ENCODE results near the gene ORM2.
"Not testable (repeated sequence)": the region's sequence is repeated elsewhere in the genome, so short reads cannot be mapped to it uniquely, and the experiment has no call there.

Gene ORM2

DNA sequence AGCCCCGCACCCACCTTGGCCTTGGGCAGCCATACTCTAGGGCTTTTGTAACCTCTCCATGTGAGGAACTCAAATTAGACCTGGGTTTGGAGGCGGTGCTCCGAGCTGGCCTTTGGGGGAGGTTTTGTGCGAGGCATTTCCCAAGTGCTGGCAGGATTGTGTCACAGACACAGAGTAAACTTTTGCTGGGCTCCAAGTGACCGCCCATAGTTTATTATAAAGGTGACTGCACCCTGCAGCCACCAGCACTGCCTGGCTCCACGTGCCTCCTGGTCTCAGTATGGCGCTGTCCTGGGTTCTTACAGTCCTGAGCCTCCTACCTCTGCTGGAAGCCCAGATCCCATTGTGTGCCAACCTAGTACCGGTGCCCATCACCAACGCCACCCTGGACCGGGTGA is at the start of gene ORM2:
ORM2 (plus strand) TSS at position 245 of the 398 bp plus-strand sequence; CDS start at position 281, 36 bp downstream.
- DNase-seq (ENCODE audit: low read depth), result not testable (repeated sequence)

DNA sequence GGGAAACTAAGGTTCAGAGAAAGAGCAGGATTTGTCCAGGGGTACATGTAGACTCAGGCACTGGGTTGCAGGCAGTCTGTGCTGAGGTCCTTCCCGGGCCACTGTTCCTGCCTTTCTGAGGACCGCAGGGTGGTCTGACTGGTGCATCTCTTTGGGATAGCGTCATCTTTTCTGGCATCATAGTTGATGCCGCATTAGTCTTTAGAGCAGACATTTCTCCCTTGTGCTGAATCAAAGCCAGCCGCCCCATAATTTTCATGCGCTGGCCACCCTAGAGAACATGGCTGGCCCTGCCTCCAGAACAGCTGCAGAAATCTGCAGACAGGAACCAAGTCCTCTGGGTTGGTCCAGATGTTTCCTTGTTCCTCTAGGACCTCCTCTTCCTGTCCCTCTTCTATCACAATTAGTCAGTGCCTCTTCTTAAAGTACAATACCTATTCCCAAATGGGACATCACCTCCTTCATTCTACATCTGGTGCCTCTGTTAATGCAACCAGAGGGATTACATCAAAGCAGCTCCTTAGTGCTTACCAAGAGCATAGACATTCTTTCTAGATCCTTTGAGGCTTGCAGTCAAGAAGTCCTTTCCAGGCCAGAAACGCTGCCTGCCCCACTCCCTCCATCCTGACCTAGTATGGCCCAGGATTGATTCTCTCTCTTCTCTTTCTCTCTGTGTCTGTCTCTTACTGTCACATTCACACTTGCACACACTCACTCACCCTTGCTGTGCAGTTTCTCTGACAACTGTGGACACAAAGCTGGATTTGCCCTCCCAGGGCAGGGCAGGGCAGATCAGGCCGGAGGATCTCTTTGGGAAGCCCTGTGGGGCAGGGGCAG is 48.8 kb upstream of the ORM2 start:
- DNase-seq (ENCODE audit: low read depth), result no peak

DNA sequence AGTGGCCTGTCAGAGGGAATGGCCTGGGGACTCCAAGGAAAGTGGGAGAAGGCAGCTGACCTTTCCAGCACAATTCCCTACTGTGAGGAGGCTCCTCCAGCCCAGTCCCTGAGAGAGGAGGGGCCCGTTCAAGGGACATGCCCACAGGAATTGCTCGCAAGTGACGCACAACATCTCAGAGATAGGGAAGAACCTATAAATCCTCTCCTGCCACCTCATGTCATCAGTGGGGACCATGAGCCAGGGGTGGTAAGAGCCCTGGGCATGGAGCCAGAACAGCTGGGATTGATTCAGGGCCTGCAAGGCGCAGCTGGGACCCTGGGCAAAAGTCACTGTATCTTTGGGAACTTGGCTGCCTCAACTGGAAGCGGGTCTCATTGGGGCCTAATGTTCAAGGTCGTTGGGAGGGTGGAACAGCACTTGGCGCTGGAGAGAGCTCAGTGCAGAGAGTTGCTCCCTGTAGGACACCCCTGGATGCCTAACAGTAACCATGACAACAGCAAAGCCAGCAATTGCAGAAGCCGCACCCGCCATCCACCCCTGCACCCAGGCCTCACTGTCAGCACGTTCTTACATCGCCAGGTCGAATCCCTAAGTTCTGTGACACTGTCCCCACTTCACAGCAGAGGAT is 48.1 kb upstream of the ORM2 start:
- no peak for DNase-seq (ENCODE audit: low read depth)

DNA sequence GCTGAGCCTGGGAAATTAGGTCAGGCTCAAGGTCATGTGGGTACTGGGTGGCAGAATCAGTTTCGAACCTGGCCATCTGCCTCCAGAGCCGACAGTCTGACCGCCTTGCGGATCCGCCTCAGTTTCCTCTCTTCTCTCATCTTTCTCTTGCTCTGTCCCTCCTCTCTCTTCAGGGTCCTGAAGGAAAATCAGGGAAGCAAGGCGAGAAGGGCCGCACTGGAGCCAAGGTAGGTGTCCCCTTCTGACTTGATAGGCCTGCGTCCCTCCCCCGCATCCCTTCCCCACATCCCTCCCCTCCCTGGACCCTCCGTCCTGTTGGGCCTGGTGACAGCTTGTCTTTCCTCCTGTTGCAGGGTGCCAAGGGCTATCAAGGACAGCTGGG is 47.6 kb upstream of the ORM2 start:
- no peak for DNase-seq (ENCODE audit: low read depth)

DNA sequence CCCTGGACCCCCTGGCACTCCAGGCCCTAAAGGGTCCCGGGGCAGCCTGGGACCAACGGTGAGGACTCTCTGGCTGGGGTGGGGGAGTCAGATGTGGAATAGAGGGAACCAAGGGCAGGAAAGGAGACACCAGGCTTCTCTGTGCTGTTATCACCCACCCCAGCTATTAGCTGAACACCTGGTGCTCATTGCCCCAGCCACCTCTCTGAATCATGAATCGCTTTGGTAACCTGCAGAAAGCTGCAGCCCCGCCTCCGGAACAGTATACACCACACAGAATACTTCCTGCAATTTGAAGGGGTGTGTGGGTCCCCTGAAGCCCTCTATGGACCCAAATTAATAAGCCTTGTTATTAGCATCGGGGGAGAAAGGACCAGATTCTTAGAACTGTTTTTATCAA is 47.2 kb upstream of the ORM2 start:
- no peak for DNase-seq (ENCODE audit: low read depth)

DNA sequence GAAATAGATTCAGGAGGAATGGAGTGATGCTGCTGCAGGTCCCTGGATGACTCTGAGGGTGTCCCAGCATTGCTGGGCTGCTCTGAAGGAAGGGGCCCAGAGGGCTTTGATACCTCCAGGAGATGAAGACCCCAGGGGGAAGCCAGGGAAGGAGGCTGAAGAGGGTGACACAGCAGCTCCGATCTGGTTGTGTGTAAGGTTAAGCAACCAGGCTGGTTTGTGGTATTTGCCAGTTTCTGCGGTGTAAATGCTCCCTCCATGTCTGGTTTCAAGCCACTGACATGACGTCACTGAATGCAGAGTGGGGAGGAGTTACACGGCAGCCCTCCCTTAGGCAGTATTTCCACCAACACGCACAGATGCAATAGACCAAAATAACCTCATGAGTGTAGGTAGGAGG is 46.7 kb upstream of the ORM2 start:
- DNase-seq (ENCODE audit: low read depth), result no peak

DNA sequence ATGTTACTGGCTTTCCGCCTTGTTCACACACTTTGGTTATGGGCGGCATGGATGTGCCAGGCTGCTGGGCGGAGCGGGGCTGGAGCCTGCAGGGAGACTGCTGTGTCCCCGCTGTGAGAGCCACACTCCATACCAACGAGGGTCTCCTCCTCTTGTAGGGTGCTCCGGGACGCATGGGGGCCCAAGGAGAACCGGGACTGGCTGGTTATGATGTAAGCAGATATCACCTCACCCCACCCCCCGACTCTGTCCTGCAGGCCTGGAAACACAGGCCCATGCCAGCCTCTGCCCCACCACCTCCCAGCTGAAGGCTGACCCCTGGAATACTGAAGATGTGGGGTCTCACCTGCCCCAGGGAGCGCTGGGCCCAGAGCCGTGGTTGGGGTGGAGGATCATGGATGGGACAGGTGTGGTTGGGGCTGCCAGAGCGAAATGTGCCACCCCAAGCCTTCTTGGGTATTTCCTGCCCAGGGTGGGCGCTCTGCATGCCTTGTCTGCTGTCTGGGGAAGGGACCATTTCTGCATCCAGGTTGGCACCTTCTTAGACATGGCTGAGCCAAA is 46.0 kb upstream of the ORM2 start:
- DNase-seq (ENCODE audit: low read depth), result no peak

DNA sequence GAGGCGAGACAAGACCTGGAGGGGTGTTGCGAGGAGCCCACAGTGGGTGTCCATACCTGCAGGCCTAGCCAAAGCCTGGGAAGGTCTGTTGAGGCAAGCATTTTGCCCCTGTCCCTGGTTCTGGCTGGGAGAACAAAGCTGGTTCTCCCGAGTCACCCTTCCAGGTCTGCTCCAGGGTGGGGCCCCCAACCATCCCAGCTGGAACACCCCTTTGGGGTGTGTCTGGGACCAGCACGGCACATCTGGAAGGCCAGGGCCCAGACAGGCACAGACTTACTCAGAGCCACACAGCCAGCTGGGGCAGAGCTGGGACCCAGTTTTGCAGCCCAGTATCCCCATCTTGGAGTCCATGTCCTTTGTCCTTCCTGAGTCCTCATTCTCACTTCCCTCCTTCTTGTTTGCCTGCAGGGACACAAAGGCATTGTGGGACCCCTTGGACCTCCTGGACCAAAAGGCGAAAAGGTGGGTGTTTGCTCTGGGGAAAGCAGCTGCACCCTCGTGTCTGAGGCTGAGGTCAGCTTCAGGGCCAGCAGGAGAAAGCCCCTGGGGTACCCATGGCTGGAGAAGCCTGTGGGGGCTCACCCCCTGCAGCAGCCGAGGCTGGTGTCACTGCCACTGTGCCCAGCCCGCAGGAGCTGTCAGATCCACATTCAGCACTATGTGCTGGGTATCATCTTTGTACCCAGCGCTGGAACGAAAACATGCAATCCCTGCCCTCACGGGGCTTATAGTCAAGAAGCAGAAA is 45.2 kb upstream of the ORM2 start:
- no peak for DNase-seq (ENCODE audit: low read depth)

DNA sequence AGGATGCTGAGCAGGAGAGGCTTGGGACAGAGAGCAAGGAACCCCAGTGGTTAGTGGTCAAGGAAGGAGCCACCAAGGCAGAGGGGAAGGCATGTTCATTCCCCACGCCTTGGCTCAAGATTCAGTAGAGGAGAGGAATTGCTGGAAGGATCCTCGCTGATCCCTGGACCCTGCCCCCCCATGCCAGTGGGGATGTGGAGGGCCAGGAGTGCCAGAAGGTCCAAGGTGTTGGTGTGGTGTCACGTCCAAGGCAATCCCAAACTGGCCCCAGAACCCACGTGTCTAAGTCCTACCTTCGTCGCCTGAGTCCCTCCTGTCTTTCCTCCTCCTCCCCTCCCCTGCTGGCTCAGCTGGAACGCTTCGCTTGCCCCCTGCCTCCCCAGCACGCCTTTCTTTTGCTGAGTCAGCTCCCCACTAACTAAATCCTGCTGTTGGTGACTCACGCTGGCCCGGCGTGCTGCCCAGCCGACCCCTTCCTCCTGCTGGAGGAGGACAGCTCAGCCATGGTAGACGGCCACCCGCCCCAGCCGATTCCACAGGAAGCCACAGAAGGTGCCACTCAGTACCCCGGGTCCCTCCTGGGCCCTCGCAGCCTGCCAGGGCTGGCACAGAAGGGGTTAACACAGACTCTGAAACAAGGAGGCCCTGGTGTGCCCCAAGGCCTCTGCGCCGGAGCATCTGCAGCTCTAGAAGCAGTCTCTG is 44.4 kb upstream of the ORM2 start:
- no peak for DNase-seq (ENCODE audit: low read depth)

DNA sequence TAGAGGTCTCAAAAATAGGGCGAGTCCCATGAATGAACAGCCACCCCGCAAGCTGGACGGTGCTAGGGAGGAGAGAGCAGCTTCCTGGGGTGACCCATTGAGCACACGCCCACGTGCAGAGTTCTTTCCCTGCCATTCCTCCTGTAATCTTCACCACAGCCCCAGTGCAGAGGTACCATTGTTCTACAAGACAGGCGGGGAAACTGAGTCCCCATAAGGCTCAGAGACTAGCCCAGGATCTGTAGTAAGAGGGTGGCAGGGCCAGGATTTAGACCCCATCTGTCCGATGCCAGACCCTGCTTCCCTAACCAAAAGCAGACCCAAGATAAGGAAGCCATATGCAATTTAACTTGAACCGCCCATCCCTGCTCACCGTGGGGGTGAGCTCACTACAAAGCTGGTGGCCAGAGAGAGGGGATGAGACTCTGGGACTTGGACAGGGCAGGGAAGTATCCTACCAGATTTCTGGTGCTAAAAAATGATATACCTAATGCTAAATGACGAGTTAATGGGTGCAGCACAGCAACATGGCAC is 43.5 kb upstream of the ORM2 start:
- DNase-seq (ENCODE audit: low read depth), result no peak

DNA sequence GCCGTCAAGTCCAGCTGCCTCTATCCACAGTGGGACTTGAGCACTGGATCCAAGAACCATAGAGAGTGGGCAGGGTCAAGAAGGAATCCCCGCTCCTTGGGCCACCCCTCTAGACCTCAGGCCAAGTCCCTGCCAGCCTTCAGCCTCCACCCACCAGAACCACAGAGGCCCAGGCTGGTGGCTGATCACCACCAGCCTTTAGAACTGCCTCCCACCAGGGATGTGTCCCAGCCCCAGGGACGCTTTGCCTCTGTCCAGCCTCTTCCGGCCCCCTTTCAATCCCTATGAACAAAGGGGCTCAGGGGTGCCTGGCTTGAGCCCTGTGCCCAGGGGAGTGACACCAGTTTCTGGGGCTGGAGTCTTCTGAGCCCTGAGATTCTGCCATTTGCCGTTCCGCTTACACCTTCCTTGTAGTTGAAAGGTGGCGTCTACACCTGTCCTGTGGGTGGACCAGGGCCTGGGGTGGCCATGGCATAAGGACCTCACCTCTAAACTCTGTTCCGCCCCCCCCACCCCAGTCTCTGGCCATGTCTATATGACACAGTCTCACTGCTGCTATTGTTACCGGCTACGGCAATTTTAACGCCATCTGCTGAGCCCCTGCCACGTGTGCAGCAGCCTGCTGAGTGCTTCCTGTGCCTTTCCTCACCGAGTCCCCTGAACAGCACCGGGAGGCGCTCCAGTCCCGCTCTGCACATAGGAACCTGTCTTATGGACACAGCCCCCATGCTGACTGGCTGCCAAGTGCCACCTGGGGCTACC is 42.5 kb upstream of the ORM2 start:
- DNase-seq (ENCODE audit: low read depth), result no peak

DNA sequence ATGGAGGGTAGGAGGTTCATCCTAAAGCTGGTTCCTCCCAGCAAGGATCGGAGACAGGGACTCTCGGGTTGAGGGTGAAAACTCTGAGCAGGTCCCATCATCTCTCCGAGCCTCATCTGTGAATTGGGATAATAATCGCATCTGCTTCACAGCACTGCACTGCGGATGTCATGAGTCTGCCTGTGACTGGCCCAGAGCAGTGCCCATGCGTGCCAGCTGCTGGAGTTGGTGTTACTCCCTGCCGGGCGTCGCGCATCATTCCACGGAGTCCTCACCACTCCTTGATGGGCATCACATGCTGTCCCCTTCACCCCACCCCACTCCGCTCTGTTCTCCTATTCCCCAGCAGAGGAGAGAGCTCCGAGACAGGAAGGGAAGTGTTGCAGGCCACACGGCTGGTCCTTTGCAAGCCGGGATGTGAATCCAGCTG is 41.9 kb upstream of the ORM2 start:
- DNase-seq (ENCODE audit: low read depth), result no peak

DNA sequence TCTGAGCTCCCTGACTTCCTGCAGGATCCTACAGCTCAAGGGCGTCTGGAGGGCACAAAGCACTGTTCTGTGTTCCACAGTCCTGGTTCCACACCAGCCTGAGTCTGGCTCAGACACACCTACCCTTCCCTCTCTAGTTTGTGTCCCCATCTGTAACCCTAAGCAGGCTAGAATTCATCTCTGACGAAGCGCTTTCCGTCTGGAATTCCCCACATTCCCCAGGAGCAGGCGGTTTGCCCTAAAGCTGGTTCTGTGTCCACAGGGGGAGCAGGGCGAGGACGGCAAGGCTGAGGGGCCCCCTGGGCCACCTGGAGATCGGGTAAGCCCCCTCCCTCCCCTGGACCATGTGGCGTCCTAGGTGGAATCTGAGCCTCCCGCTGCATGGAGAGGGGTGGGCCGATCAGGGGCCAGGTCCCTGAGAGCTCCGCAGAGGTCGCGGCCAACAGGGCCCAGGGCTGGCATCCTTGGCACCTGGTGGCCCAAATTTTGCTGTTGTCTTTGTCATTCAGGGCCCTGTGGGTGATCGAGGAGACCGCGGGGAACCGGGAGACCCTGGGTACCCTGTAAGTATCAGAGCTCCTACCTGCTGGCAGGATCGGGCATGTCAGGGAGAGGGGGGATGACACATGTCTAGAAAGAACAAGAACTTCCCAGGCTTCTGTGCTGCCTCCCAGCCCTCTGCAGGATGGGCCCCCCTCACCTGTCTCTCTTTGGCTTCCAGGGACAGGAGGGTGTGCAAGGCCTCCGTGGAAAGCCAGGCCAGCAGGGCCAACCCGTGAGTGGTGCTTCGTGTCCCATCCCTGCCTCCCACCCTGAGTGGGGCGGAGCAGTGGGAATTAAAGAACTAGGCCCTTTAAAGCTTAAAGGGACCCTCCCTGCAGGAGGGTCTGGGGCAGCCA is 41.2 kb upstream of the ORM2 start:
- DNase-seq (ENCODE audit: low read depth), result no peak

DNA sequence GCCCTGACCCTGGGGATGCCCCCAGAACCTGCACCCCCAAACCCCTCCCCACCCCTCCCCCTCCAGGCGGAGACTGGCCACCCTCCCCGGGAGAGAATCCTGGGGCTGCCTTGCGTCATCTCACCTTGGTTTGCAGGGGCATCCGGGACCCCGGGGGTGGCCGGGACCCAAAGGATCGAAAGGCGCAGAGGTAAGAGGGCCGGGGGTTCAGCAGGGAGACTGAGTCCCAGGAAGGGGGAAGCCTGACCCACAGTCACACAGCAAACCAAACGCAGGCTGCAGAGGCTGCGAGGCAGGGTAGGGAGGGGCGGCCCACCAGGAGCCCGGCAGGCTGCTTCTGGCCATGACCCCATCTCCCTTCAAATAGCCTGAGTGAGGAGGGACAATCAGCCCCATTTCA is 40.6 kb upstream of the ORM2 start:
- DNase-seq (ENCODE audit: low read depth), result no peak

DNA sequence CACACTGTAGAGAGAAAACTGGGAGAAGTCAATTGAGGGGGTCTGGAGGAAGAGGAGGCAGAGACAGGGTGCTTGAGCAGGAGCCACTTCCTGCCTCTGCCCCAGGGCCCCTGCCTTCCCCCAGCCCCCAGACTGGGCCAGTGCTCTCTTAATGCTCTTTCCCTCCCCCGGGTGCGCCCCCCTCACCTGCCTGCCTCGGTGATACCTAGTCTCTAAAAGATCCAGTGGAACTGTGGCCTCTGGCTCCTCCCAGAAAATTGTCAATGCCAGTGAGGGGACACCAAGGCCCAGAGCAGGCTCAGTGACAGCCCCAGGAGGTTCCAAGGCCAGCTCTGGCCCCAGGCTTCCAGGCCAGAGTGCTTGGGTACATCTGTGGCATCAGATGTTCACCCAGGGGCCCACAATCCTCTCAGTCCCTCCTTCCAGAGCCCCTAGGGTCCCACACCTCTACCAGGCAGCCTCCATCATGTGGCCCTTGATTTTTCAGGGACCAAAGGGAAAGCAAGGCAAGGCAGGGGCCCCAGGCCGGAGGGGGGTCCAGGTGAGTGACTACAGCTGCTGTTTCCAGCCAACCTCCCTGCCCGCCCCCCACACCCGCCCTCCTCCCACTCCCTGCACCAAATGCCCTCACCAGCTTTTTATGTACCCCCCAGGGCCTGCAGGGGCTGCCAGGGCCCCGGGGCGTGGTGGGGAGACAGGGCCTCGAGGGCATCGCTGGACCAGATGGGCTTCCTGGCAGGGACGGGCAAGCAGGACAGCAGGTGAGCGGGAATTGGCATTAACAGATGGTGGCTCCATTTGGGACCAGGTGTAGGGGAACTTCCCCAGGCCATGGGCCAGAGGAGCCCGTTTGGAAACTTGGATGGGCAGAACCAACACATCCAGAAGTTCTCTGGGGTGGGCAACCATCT is 39.8 kb upstream of the ORM2 start:
- no peak for DNase-seq (ENCODE audit: low read depth)

DNA sequence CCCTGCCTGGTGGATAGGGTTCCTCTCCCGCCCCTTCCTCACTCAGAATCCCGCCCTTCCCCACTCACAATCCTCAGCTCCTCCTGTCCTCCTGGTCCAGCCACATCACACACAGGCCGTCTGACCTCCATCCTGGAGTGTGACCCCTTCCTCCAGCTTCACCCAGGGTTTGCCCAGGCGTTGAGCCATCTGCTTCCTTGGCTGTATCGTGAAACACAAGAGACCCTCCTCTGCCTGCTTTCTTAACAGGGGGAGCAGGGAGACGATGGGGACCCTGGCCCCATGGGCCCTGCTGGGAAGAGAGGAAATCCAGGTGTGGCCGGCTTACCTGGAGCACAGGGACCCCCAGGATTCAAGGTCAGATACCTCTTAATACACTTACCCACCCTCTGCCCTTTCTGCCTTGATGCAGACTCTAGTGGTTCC is 39.1 kb upstream of the ORM2 start:
- DNase-seq (ENCODE audit: low read depth), result no peak

DNA sequence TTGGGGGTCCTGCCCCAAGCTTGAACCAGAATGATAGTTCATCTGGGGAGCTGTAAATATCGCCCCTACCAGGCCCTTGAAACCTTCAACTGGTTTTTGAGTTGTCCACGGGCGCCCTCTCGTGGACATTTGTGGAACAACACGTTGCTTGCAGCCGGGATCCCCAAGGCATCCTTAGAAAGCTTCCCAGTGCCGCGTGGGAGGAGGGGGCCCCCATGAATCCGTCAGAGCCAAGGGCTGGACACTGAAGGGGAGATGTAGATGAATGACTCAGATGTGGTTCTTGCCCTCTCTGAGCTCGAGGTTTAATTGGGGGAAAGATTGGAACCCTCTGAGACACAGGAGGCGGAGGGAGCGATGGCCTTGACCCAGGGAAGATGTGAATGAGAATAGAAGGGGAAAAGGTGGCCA is 38.6 kb upstream of the ORM2 start:
- DNase-seq (ENCODE audit: low read depth), result peak; percentile 12

DNA sequence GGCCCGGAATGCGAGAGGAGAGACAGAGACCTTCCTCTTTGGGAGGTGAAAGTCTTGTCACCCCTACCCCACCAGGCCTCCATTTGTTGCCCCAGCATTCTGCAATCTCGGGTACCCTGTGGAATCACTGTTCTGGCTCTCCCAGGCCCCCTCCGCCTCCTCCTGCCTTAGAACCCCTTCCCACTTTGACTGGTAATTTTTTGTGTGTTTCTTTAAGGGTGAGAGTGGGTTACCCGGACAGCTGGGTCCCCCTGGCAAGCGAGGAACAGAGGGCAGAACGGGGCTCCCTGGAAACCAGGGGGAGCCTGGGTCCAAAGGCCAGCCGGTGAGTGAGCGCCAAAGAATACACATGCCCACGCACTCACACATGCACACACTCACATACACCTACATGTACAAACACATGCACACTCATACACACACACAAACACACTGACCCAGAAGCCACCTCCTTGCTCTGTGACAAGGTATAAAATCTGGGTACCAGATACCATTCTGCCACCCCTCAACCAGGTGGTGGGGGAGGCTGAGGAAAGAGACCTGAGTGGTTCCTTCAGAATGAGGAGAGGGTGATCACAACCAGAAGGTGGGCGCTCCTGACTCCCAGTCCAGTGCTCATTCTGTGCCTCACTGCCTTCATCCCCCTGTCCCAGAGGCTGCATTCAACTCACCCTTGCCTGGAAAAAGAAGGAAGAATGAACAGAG is 37.6 kb upstream of the ORM2 start:
- no peak for DNase-seq (ENCODE audit: low read depth)

Measured in T-helper 22 cell (primary cell).